Spinal cord (tissue), 10 donors: ENCODE data around the gene ACTC1. TPM values are rescaled to one million over a fixed set of nuclear protein-coding genes. Genes with fewer than 3 reads are reported as not detected.

ENCODE experiments used
- DNase-seq, 6 donors: peaks; one replicate each; pipeline versions ENCODE4 v3.0.0 to v3.0.0-alpha.2; 2013 to 2015; ENCODE audit warnings: low spot score in 6 of 6, low read depth in 4 of 6
- H3K27ac ChIP-seq: one replicate; pipeline ENCODE4 v1.5.1; 2013; ENCODE audit warnings: low read depth, low read length, control low read depth
- H3K27me3 ChIP-seq: one replicate; pipeline ENCODE4 v1.6.1; 2013; ENCODE audit warnings: low read length; ENCODE audit not compliant: control insufficient read depth, insufficient read depth
- H3K36me3 ChIP-seq: one replicate; pipeline ENCODE4 v1.6.1; 2013; ENCODE audit warnings: low read length; ENCODE audit not compliant: control insufficient read depth, insufficient read depth
- H3K4me1 ChIP-seq: one replicate; pipeline ENCODE4 v1.6.1; 2013; ENCODE audit warnings: low read length; ENCODE audit not compliant: control insufficient read depth, insufficient read depth
- H3K4me3 ChIP-seq: one replicate; pipeline ENCODE4 v1.5.1; 2013; ENCODE audit warnings: low read depth, low read length, control low read depth
- H3K9me3 ChIP-seq: one replicate; pipeline ENCODE4 v1.6.1; 2013; ENCODE audit warnings: low read length; ENCODE audit not compliant: control insufficient read depth, insufficient read depth
- WGBS: methylation state at CpG from one replicate; pipeline ENCODE4 v1.1.5; 2013; ENCODE audit warnings: missing lambda C conversion rate; ENCODE audit not compliant: insufficient coverage; 5-methylcytosine and 5-hydroxymethylcytosine counted together
- polyA plus RNA-seq, 2 donors: library from polyadenylated mRNA; unstranded; fragments of 120-200 nt; gene quantifications; one replicate each; pipeline ENCODE4 v1.2.1, GENCODE V29; 2013; ENCODE audit not compliant: insufficient read length in 2 of 2
- total RNA-seq, 2 donors: library from RNA; depleted of rRNA in 1 of 2; stranded (reverse); fragments of 120-200 nt in 1 of 2; fragments of >200 nt in 1 of 2; gene quantifications; one replicate each; pipeline versions ENCODE4 v1.2.3 to v1.2.4, GENCODE V29; 2013 to 2014
- donor health status: healthy.

ACTC1 gene
- total and polyA plus RNA-seq, 4 donors: 2.0 to 39.0 (median 4.1) TPM

DNA sequence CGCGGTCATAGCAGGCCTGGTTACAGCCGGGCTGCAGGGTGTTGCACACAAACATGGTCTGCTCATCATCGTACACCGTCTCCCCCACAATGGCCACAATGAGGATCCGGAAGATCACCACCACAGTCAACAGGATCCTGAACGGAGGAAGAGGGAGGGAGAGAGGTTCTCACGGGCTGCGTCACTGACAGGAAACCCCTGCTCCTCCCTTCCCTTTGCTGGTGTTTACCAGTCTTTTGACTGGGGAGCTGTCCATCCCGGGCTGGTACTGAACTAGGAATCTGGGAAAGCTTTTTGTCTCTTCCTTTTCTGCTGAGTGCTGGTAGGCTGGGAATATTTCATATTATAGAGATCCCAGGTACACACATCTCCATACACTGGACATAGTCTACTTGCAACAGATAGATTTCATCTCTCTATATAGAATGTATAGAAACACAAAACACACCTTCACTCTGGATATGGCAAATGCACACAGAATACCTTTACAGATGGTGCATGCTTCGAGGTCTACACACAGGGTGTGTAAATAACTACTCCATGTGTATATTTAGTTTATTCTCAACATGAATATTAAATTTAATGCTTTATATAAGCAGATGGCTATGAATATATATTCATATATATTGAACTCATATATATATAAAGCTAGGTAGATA is 42.0 kb downstream of the ACTC1 start:
- Histone ChIP-seq H3K27me3 (peaks cover 44% of the 10 kb centered on the region), H3K4me1 (peaks cover 5% of the 10 kb centered on the region), H3K36me3 (no peaks in the 10 kb centered on the region), H3K4me3 (no peak overlapping the region), H3K27ac (no peak overlapping the region), H3K9me3 (no peaks in the 10 kb centered on the region)
- no CpG with 5 or more reads among the region's 11 CpGs for WGBS
- peak in 3 of 6 donors; percentile 18 to 65 (median 49) for DNase-seq

DNA sequence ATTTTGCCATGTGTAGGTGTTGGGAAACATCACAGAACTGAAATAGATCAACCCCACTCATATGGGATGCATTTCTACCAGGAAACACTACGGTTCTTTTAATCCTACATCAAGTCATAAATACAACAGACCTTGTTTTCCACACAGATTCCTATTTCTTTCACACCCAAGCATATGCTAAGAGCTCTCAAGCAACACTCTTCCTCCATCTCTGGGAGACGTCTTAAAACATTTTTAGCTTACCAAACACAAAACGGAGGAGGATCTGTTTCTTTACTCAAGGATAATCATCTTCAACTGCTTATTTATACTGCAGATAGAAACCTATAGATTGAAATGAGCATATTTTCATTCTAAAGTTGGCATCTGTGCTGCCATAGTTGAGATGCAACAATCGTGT is 45.7 kb downstream of the ACTC1 start:
- 80% methylated on average over 2 of the region's 4 CpGs for WGBS
- Histone ChIP-seq H3K36me3 (no peaks in the 10 kb centered on the region), H3K9me3 (no peaks in the 10 kb centered on the region), H3K27me3 (peaks cover 22% of the 10 kb centered on the region), H3K4me3 (no peak overlapping the region), H3K27ac (no peak overlapping the region), H3K4me1 (no peaks in the 10 kb centered on the region)
- peak in 1 of 6 donors; percentile 70 for DNase-seq

Other genes starting within 250 kb of the ACTC1 start
- gene GOLGA8B, start 211.9 kb downstream of the ACTC1 start, total RNA-seq: 10 to 100 TPM; 44.8 to 46.3 TPM
- gene GOLGA8B, start 211.9 kb downstream of the ACTC1 start, polyA plus RNA-seq: 100 to 1,000 TPM in 1 of 2 donors, 10 to 100 TPM in 1; 94.9 to 108 TPM
- gene GJD2, start 40.6 kb downstream of the ACTC1 start, total RNA-seq: 1 to 10 TPM; 1.8 to 4.5 TPM
- 10 to 100 TPM; 11.8 to 16.6 TPM for gene GJD2, start 40.6 kb downstream of the ACTC1 start, polyA plus RNA-seq
- gene AQR, start 174.2 kb upstream of the ACTC1 start, total RNA-seq: 10 to 100 TPM; 38.8 to 45.1 TPM
- 10 to 100 TPM; 24.2 to 27.9 TPM for gene AQR, start 174.2 kb upstream of the ACTC1 start, polyA plus RNA-seq
- gene ZNF770, start 192.7 kb upstream of the ACTC1 start, total RNA-seq: 10 to 100 TPM; 32.7 to 78.8 TPM
- gene ZNF770, start 192.7 kb upstream of the ACTC1 start, polyA plus RNA-seq: 10 to 100 TPM; 32.5 to 48.9 TPM